ENCODE results near the gene TSGA10.
A peak's percentile ranks its signal among the peaks of the same experiment; 100 is the strongest.

Gene TSGA10

GRCh38 chr2:99188357-99188756, 33.6 kb upstream of the TSGA10 start:
- TF ChIP-seq CTCF (IDR thresholded peaks at IDR 0.05; ENCODE audit: extremely low read depth, missing control alignments): no peak
- no peak for DNase-seq (ENCODE audit: low spot score)

GRCh38 chr2:99187011-99187410, 32.3 kb upstream of the TSGA10 start:
- TF ChIP-seq CTCF (IDR thresholded peaks at IDR 0.05; ENCODE audit: extremely low read depth, missing control alignments): no peak
- no peak for DNase-seq (ENCODE audit: low spot score)

- DNase-seq (ENCODE audit: low spot score): no peak
- TF ChIP-seq CTCF (IDR thresholded peaks at IDR 0.05; ENCODE audit: extremely low read depth, missing control alignments): no peak
Observed at GRCh38 chr2:99184811-99185210, 30.1 kb upstream of the TSGA10 start.

- no peak for DNase-seq (ENCODE audit: low spot score)
- TF ChIP-seq CTCF (IDR thresholded peaks at IDR 0.05; ENCODE audit: extremely low read depth, missing control alignments): no peak
Observed at GRCh38 chr2:99183025-99183424, 28.3 kb upstream of the TSGA10 start.

- no peak for TF ChIP-seq CTCF (IDR thresholded peaks at IDR 0.05; ENCODE audit: extremely low read depth, missing control alignments)
- DNase-seq (ENCODE audit: low spot score): no peak
Observed at GRCh38 chr2:99181624-99182000, 26.9 kb upstream of the TSGA10 start.

- TF ChIP-seq CTCF (IDR thresholded peaks at IDR 0.05; ENCODE audit: extremely low read depth, missing control alignments): no peak
- peak; percentile 82 for DNase-seq (ENCODE audit: low spot score)
Observed at GRCh38 chr2:99180755-99181623, 26.2 kb upstream of the TSGA10 start, which contains the start of the genes MITD1 and MRPL30. Gene MITD1, minus strand, starts transcription at chr2:99181058. Its CDS starts 77 bp downstream, at chr2:99180981. Gene MRPL30, plus strand, starts transcription at chr2:99181184. Its CDS starts 5,020 bp downstream, at chr2:99186204.

- no peak for TF ChIP-seq CTCF (IDR thresholded peaks at IDR 0.05; ENCODE audit: extremely low read depth, missing control alignments)
- no peak for DNase-seq (ENCODE audit: low spot score)
Observed at GRCh38 chr2:99171377-99172140, 16.8 kb upstream of the TSGA10 start.

All from GM20000 (cell line).